Bronchial epithelial cell (primary cell): ENCODE data around the gene OTOGL. TPM values are rescaled to one million over a fixed set of nuclear protein-coding genes. Genes with fewer than 3 reads are reported as not detected.
A peak's percentile ranks its signal among the peaks of the same experiment; 100 is the strongest.

Experiments
- DNase-seq: peaks from one replicate; pipeline ENCODE4 v3.0.0-alpha.2; 2010; ENCODE audit warnings: low read depth
- FAIRE-seq: peaks from 2 replicates; lab custom pipeline; 2011; peaks lifted over from hg19 to GRCh38; lab: Jason Lieb, UNC
- H3K27me3 ChIP-seq: 2 replicates; pipeline ENCODE4 v1.5.1; 2011; ENCODE audit warnings: low read length; ENCODE audit not compliant: control insufficient read depth, insufficient read depth
- H3K36me3 ChIP-seq: 2 replicates; pipeline ENCODE4 v1.5.1; 2011; ENCODE audit warnings: low read length; ENCODE audit not compliant: control insufficient read depth, insufficient read depth
- H3K4me3 ChIP-seq: 2 replicates; pipeline ENCODE4 v1.5.1; 2011; ENCODE audit warnings: mild to moderate bottlenecking, low read depth, low read length, control low read depth
- CTCF ChIP-seq: IDR thresholded peaks from 2 replicates; pipeline ENCODE4 v1.5.1; 2011; ENCODE audit warnings: mild to moderate bottlenecking, moderate library complexity, low read length, control low read depth, inconsistent platforms; ENCODE audit not compliant: insufficient read depth, severe bottlenecking
- total RNA-seq: library from RNA; depleted of rRNA; stranded (reverse); fragments of >200 nt; gene quantifications from 2 replicates; pipeline ENCODE4 v1.2.1, GENCODE V29; 2014

The OTOGL gene
- total RNA-seq, 1 donor from 2014 or later: not detected

DNA sequence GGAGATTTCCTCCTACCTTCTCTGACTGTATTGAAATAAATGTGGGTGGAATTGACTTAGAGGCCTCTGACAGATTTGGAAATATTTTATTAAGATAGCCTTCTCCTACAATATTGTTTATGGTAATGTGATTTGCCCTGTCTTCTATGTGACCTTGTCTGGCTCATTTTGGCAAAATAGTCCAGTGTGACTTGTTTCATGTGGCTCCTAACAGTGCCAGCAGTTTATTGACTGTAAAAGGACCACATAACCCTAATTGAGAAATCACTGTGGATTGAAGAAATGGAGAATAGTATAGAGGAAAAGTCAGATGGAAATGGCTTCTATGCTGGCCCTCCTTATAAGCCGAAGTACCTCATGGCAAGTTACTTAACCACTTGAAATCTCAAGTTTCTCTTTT lies 173.8 kb downstream of the OTOGL start:
- H3K27me3 ChIP-seq: no peaks in the 10 kb centered on the region
- DNase-seq (no peak), FAIRE-seq (no peak)
- no peak for TF ChIP-seq CTCF
- H3K36me3 ChIP-seq: no peaks in the 10 kb centered on the region
- H3K4me3 ChIP-seq: no peak overlapping the region

DNA sequence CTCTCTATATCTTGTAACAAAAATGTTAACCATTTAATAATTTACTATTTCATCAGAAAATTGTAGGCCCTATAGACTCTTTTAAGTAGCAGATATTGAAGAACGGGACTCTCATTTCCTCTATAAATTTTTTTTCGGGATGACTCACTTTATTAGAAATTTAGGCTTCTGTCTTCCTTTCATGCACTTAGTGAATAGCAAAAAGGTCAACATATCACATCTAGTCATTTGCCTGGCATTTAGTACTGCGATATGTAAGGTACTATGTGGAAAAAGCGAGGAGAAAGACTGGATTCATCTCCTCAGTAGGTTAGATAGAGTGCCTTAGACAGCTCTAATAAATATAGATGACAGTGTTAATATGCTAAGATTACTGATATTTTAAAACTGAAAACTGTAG lies 178.4 kb downstream of the OTOGL start:
- H3K36me3 ChIP-seq: no peaks in the 10 kb centered on the region
- H3K4me3 ChIP-seq: no peak overlapping the region
- no peak for FAIRE-seq
- DNase-seq: no peak
- H3K27me3 ChIP-seq: no peaks in the 10 kb centered on the region
- no peak for TF ChIP-seq CTCF

- FAIRE-seq: no peak
- no peak for TF ChIP-seq CTCF
- peak; percentile 88 for DNase-seq
- Histone ChIP-seq H3K27me3 (no peaks in the 10 kb centered on the region), H3K36me3 (no peaks in the 10 kb centered on the region), H3K4me3 (no peak overlapping the region)
Observed at GRCh38 chr12:80282226-80282625, 182.9 kb downstream of the OTOGL start.

GRCh38 chr12:80282761-80283160 lies 183.4 kb downstream of the OTOGL start:
- FAIRE-seq (no peak), DNase-seq (peak; percentile 74)
- Histone ChIP-seq H3K36me3 (no peaks in the 10 kb centered on the region), H3K4me3 (no peak overlapping the region), H3K27me3 (no peaks in the 10 kb centered on the region)
- no peak for TF ChIP-seq CTCF

DNA sequence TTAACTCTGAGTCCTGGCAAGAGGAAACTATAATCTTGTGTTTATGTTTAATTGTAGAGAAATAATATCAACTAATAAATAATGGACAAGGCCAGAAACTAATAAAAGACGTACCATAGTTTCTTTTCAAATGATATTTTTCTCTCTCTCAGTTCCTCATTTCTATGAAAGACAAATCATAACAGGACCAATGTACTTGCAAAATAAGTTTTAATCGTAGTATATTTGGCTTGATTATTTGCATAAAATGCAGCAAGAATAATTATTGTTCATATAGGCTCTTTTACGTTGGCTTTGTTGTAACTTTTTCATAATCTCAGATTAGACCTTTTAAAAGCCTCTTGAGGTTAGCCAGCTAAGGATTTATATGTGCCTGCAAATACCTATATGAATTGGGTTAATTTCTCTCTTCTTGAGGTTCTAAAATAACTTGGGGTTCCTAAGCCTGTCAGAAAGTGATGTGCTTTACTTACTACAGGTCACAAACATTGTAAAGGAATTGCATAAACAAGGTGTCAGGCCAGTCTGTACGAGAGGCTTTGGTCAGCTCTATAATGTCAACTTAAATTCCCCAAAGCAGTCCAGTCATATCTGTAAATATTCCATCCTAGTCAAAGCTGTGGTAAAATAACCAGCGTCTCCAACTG lies 191.9 kb downstream of the OTOGL start:
- TF ChIP-seq CTCF: no peak
- H3K27me3 ChIP-seq: no peaks in the 10 kb centered on the region
- DNase-seq (no peak), FAIRE-seq (no peak)
- H3K36me3 ChIP-seq: no peaks in the 10 kb centered on the region
- H3K4me3 ChIP-seq: no peak overlapping the region

DNA sequence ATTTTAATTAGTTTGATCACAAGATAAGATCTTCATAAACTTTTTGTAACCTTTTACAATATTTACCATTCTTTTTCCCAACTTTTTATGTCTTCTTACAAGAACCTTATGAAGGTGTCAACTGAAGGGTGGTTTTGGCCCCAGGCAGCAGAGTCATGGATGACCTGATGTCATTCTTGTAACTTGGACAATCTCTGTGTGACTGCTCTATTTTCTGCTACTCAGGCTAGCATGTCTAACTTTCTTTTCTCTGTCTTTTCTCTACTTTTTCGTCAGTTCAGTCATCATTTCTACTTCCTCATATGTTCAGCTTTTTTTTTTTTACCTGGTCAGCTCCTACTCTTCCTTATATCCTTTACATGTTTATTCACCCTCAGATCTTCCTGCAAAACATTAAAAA lies 194.0 kb downstream of the OTOGL start:
- peak; percentile 10 for DNase-seq
- no peaks in the 10 kb centered on the region for H3K36me3 ChIP-seq
- no peak overlapping the region for H3K4me3 ChIP-seq
- FAIRE-seq: no peak
- TF ChIP-seq CTCF: no peak
- no peaks in the 10 kb centered on the region for H3K27me3 ChIP-seq
